Naive thymus-derived CD4-positive, alpha-beta T cell (primary cell): ENCODE measurements around the gene OR5AL1. TPM values are rescaled to one million over a fixed set of nuclear protein-coding genes. Genes with fewer than 3 reads are reported as not detected.
"Not testable (repeated sequence)": the region's sequence is repeated elsewhere in the genome, so short reads cannot be mapped to it uniquely, and the experiment has no call there.

Source experiments
- ATAC-seq: fragments of 150-1000 bp; cut with Tn5 transposase; 2 replicates; pipeline ENCODE4 v1.10.0; 2021; ENCODE audit warnings: mild to moderate bottlenecking, moderate library complexity
- CTCF ChIA-PET: fragments of 350-600 bp; sonication (Branson Sonifier 250); formaldehyde crosslinking; loops from one replicate; lab custom pipeline; 2021; ENCODE audit warnings: antibody characterized with exemption; lab: Charles Lee
- POLR2A ChIA-PET: fragments of 350-600 bp; sonication (Branson Sonifier 250); formaldehyde crosslinking; loops from one replicate; lab custom pipeline; 2021; ENCODE audit warnings: antibody characterized with exemption, inconsistent platforms; lab: Charles Lee
- DNase-seq, 9 donors: peaks; one replicate each; pipeline versions ENCODE4 v3.0.0 to v3.0.0-alpha.2; 2020 to 2022; ENCODE audit warnings: mixed read lengths in 1 of 9
- H3K27ac ChIP-seq: one replicate; pipeline ENCODE4 v1.7.0; 2013; ENCODE audit warnings: mild to moderate bottlenecking, low read depth, low read length, moderate library complexity
- H3K27me3 ChIP-seq, 2 donors: one replicate each; pipeline ENCODE4 v1.7.0; 2013; ENCODE audit warnings: low read length in 2 of 2, mild to moderate bottlenecking in 2 of 2, moderate library complexity in 2 of 2; ENCODE audit not compliant: control insufficient read depth in 2 of 2, insufficient read depth in 2 of 2
- H3K36me3 ChIP-seq, 3 experiments: 1 replicate in 2 of 3; 2 replicates in 1 of 3; pipeline ENCODE4 v1.7.0; 2013; ENCODE audit warnings: low read length in 3 of 3, mild to moderate bottlenecking in 3 of 3, moderate library complexity in 1 of 3; ENCODE audit not compliant: insufficient read depth in 3 of 3, control insufficient read depth in 2 of 3
- H3K4me1 ChIP-seq, 2 donors: one replicate each; pipeline ENCODE4 v1.7.0; 2013; ENCODE audit warnings: low read length in 2 of 2, mild to moderate bottlenecking in 2 of 2, moderate library complexity in 1 of 2; ENCODE audit not compliant: control insufficient read depth in 2 of 2, insufficient read depth in 2 of 2
- H3K4me3 ChIP-seq: 2 replicates; pipeline ENCODE4 v1.7.0; 2013; ENCODE audit warnings: mild to moderate bottlenecking, low read length
- H3K9me3 ChIP-seq, 3 experiments: 1 replicate in 2 of 3; 2 replicates in 1 of 3; pipeline ENCODE4 v1.7.0; 2013; ENCODE audit warnings: low read length in 3 of 3; ENCODE audit not compliant: control insufficient read depth in 2 of 3
- H3K27ac Mint-ChIP-seq, 9 donors: one replicate each; pipeline ENCODE4 v1.8.0; 2020 to 2022; ENCODE audit warnings: mixed read lengths in 9 of 9, mild to moderate bottlenecking in 8 of 9, moderate library complexity in 5 of 9, inconsistent platforms in 2 of 9
- H3K27me3 Mint-ChIP-seq, 5 donors: one replicate each; pipeline ENCODE4 v1.8.0; 2021 to 2022; ENCODE audit warnings: mixed read lengths in 5 of 5, mild to moderate bottlenecking in 1 of 5
- H3K36me3 Mint-ChIP-seq, 5 donors: one replicate each; pipeline ENCODE4 v1.8.0; 2020 to 2022; ENCODE audit warnings: mixed read lengths in 5 of 5, mild to moderate bottlenecking in 3 of 5, inconsistent platforms in 1 of 5
- H3K4me1 Mint-ChIP-seq, 7 donors: one replicate each; pipeline ENCODE4 v1.8.0; 2020 to 2022; ENCODE audit warnings: mixed read lengths in 7 of 7, mild to moderate bottlenecking in 3 of 7, inconsistent platforms in 1 of 7
- H3K4me3 Mint-ChIP-seq, 10 donors: one replicate each; pipeline ENCODE4 v1.8.0; 2020 to 2022; ENCODE audit warnings: mild to moderate bottlenecking in 10 of 10, mixed read lengths in 10 of 10, moderate library complexity in 6 of 10, inconsistent platforms in 2 of 10
- H3K9me3 Mint-ChIP-seq, 11 donors: one replicate each; pipeline ENCODE4 v1.8.0; 2020 to 2022; ENCODE audit warnings: mixed read lengths in 11 of 11, mild to moderate bottlenecking in 4 of 11, inconsistent platforms in 1 of 11, moderate library complexity in 1 of 11
- intact Hi-C, 2 donors: fragments of 100-400 bp; cut with micrococcal nuclease; formaldehyde crosslinking; loops; one replicate each; pipeline ENCODE4 v1.15.1; 2023
- polyA plus RNA-seq, 2 donors: library from polyadenylated mRNA; unstranded; fragments of 300-500 nt; fragmentation: Illumina TruSeq; gene quantifications; one replicate each; pipeline ENCODE4 v1.2.3, GENCODE V29; 2021
- total RNA-seq, 6 experiments: library from RNA in 5 of 6; stranded (reverse) in 5 of 6; gene quantifications; 1 replicate in 5 of 6; 2 replicates in 1 of 6; pipeline ENCODE4 v1.2.3 and lab custom pipeline; 2021 to 2026

OR5AL1 gene
- total RNA-seq, result not detected
- polyA plus RNA-seq, result not detected
- total RNA-seq (lab: John Stamatoyannopoulos, UW), result not detected

DNA sequence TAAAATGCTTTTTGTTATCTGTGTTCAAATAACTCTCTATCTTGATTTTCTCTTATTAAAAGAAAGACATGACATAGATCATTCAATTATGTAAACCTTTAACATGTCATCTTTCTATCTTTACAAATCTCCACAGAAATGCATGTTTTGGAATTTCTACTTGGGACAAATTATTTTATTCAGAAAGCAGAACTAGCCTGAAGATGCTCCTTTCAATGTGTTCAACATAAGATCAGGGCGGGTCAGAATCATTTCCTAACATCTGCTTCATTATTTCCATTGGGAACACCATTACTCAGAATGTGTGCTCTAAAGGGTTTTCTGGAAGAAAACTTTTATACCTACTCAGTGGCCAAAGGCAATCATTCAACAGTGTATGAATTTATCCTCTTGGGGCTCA lies at the start of gene OR5AL1:
OR5AL1 (plus strand) TSS at position 301 of the 400 bp plus-strand sequence.
- no peaks in the 10 kb centered on the region for H3K27me3 ChIP-seq
- ATAC-seq (no peak), DNase-seq (no peak)
- Mint-ChIP-seq H3K27me3 (no peaks in the 10 kb centered on the region), H3K36me3 (peaks cover 0 to 4% (median 0%) of the 10 kb centered on the region in 5 donors), H3K4me3 (no peak within 1 kb of the TSS), H3K4me1 (no peaks in the 10 kb centered on the region), H3K27ac (no peak within 1 kb of the TSS), H3K9me3 (peaks cover 0 to 27% (median 14%) of the 10 kb centered on the region in 11 donors)
- peaks cover 0 to 2% (median 0%) of the 10 kb centered on the region in 3 experiments for H3K9me3 ChIP-seq
- no peak within 1 kb of the TSS for H3K27ac ChIP-seq
- H3K36me3 ChIP-seq, result no peaks in the 10 kb centered on the region
- no peak within 1 kb of the TSS for H3K4me3 ChIP-seq
- ChIA-PET CTCF (no interaction called here), POLR2A (no interaction called here)
- no peaks in the 10 kb centered on the region for H3K4me1 ChIP-seq
- intact Hi-C loops, result no loop called here

DNA sequence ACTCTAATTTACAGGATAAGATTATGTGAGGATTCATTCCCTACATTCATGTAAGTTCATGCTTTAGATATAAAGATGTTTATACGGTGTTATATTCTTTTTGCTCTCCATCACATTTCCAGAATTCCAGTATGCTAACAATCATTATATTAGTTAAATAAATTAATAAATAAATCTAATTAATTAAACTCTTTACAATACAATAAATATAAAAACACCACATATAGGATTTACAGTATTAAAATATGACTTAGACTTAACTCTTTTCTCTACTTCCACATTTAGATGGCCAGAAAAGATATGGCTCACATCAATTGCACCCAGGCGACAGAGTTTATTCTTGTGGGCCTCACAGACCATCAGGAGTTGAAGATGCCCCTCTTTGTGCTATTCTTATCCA lies 37.2 kb upstream of the OR5AL1 start, which contains the start of gene OR8U1:
OR8U1 (plus strand) TSS at position 301 of the 400 bp plus-strand sequence; CDS start at position 301, 0 bp downstream.
- H3K36me3 Mint-ChIP-seq, result no peaks in the 10 kb centered on the region
- intact Hi-C loops, result no loop called here
- Histone ChIP-seq H3K4me3 (no peak within 1 kb of the TSS), H3K4me1 (no peaks in the 10 kb centered on the region), H3K27ac (no peak within 1 kb of the TSS), H3K9me3 (no peaks in the 10 kb centered on the region), H3K36me3 (no peaks in the 10 kb centered on the region), H3K27me3 (no peaks in the 10 kb centered on the region)
- CTCF ChIA-PET, result no interaction called here
- POLR2A ChIA-PET, result no interaction called here
- no peak for DNase-seq
- no peaks in the 10 kb centered on the region for H3K4me1 Mint-ChIP-seq
- no peak within 1 kb of the TSS for H3K27ac Mint-ChIP-seq
- ATAC-seq, result no peak
- peaks cover 2 to 16% (median 7%) of the 10 kb centered on the region in 11 donors for H3K9me3 Mint-ChIP-seq
- no peak within 1 kb of the TSS for H3K4me3 Mint-ChIP-seq
- H3K27me3 Mint-ChIP-seq, result no peaks in the 10 kb centered on the region

DNA sequence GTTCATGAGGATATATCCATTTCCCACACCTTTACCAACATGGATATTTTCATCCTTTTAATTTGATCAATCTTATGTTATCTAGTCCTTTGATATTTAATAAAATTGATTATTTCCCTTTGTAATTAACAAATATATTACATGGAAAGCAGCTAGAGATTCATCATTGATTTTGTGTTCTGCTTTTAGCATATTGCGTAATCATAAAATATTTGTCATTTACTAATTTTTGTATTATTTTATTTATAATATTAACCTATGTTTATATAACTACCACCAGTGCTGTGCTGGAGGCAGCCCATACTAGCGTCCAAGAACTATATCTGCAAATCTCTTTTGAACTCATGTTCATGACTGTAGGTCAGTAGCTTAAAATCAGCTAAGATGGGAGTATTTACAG lies 32.4 kb upstream of the OR5AL1 start:
- Histone ChIP-seq H3K27me3 (no peaks in the 10 kb centered on the region), H3K4me3 (no peak overlapping the region), H3K36me3 (no peaks in the 10 kb centered on the region), H3K4me1 (no peaks in the 10 kb centered on the region), H3K9me3 (no peaks in the 10 kb centered on the region), H3K27ac (no peak overlapping the region)
- ChIA-PET POLR2A (no interaction called here), CTCF (no interaction called here)
- no peaks in the 10 kb centered on the region for H3K27me3 Mint-ChIP-seq
- H3K9me3 Mint-ChIP-seq, result peaks cover 0 to 28% (median 8%) of the 10 kb centered on the region in 11 donors
- H3K4me3 Mint-ChIP-seq, result no peak overlapping the region
- H3K4me1 Mint-ChIP-seq, result no peaks in the 10 kb centered on the region
- ATAC-seq (no peak), DNase-seq (no peak)
- no peaks in the 10 kb centered on the region for H3K36me3 Mint-ChIP-seq
- no peak overlapping the region for H3K27ac Mint-ChIP-seq
- intact Hi-C loops, result no loop called here

DNA sequence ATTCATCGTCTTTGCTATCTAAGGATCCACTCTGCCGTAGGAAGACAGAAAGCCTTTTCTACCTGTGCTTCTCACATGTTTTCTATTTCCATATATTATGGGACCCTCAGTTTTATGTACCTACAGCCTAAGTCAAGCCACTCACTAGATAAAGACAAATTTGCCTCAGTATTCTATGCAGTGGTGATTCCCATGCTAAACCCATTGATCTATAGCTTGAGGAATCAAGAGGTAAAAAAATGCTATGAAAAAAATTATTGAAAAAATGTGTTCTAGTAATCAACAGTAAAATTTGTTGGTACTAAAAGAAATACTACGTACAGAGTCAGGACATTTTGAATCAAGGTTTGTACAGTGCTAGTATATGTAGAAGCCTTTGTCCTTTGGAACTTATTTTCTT lies 18.1 kb upstream of the OR5AL1 start:
- Histone ChIP-seq H3K4me3 (no peak overlapping the region), H3K27ac (no peak overlapping the region), H3K9me3 (no peaks in the 10 kb centered on the region), H3K36me3 (no peaks in the 10 kb centered on the region), H3K4me1 (no peaks in the 10 kb centered on the region), H3K27me3 (no peaks in the 10 kb centered on the region)
- H3K36me3 Mint-ChIP-seq, result no peaks in the 10 kb centered on the region
- ChIA-PET POLR2A (no interaction called here), CTCF (no interaction called here)
- no peak for DNase-seq
- ATAC-seq, result no peak
- H3K4me1 Mint-ChIP-seq, result no peaks in the 10 kb centered on the region
- no peak overlapping the region for H3K27ac Mint-ChIP-seq
- no peak overlapping the region for H3K4me3 Mint-ChIP-seq
- intact Hi-C loops, result no loop called here
- H3K27me3 Mint-ChIP-seq, result no peaks in the 10 kb centered on the region
- H3K9me3 Mint-ChIP-seq, result peaks cover 0 to 19% (median 3%) of the 10 kb centered on the region in 11 donors

DNA sequence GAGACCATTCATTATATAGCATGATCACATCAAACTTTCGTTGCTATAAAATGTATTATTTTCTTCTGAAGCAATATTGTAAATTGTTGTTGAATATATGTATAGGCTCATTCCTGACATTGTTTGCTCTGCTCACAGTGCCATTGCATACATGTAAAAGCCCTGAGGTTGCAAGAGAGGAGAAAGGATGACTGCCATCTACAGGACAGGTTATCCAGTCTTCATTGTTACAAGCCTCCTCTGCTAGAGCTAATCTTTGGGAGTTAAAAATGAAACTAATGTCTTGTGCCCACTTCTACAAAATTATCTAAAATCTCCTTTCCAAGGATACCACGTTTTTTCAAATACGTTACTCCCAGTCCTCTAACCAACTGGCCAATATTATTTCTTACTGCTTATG lies 16.4 kb upstream of the OR5AL1 start:
- Mint-ChIP-seq H3K27ac (no peak overlapping the region), H3K4me1 (no peaks in the 10 kb centered on the region), H3K36me3 (no peaks in the 10 kb centered on the region), H3K4me3 (no peak overlapping the region), H3K27me3 (no peaks in the 10 kb centered on the region), H3K9me3 (peaks cover 0 to 19% (median 3%) of the 10 kb centered on the region in 11 donors)
- Histone ChIP-seq H3K4me1 (no peaks in the 10 kb centered on the region), H3K4me3 (no peak overlapping the region), H3K36me3 (no peaks in the 10 kb centered on the region), H3K27ac (no peak overlapping the region), H3K27me3 (no peaks in the 10 kb centered on the region), H3K9me3 (no peaks in the 10 kb centered on the region)
- ATAC-seq, result no peak
- no peak for DNase-seq
- ChIA-PET CTCF (no interaction called here), POLR2A (no interaction called here)
- intact Hi-C loops, result no loop called here

DNA sequence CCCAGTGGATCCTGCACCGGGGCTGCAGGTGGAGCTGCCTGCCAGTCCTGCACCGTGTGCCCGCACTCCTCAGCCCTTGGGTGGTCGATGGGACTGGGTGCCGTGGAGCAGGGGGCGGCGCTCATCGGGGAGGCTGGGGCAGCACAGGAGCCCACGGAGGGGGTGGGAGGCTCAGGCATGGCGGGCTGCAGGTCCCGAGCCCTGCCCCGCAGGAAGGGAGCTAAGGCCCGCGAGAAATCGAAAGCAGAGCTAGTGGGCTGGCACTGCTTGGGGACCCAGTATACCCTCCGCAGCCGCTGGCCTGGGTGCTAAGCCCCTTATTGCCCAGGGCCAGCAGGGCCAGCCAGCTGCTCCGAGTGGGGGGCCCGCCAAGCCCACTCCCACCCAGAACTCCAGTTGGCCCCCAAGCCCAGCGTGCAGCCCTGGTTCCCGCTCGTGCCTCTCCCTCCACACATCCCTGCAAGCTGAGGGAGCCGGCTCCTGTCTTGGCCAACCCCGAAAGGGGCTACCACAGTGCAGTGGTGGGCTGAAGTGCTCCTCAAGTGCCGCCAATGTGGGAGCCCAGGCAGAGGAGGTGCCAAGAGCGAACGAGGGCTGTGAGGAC lies 10.5 kb upstream of the OR5AL1 start:
- H3K4me1 ChIP-seq, H3K27me3 ChIP-seq, H3K27ac ChIP-seq, ATAC-seq, H3K27me3 Mint-ChIP-seq, H3K9me3 ChIP-seq, intact Hi-C loops, H3K4me1 Mint-ChIP-seq, POLR2A ChIA-PET, CTCF ChIA-PET, H3K36me3 ChIP-seq, DNase-seq, H3K36me3 Mint-ChIP-seq, H3K4me3 ChIP-seq, H3K4me3 Mint-ChIP-seq, H3K27ac Mint-ChIP-seq: not testable (repeated sequence)
- H3K9me3 Mint-ChIP-seq, result peaks cover 0 to 24% (median 8%) of the 10 kb centered on the region in 11 donors

DNA sequence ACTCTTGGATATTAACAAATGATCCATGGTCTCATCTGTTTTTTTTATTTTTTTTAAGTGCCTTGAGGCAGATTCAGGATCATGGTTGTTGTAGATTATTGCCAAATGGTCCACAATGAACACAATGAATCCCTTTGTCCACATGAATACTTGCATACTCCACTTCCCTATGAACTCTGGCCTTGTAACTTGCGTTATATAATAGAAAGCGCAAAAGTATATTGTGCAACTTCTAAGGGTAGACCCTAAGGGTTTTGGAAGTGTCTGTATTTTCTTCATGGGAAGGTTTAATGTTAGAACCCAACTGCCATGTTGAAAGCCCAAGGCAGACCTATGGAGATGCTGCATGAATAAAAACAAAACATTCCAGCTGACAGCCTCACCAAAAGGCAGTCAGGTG lies 8.1 kb upstream of the OR5AL1 start:
- POLR2A ChIA-PET, result no interaction called here
- Mint-ChIP-seq H3K4me3 (no peak overlapping the region), H3K27me3 (no peaks in the 10 kb centered on the region), H3K4me1 (no peaks in the 10 kb centered on the region), H3K36me3 (peaks cover 0 to 4% (median 0%) of the 10 kb centered on the region in 5 donors), H3K27ac (no peak overlapping the region), H3K9me3 (peaks cover 0 to 43% (median 19%) of the 10 kb centered on the region in 11 donors)
- no peaks in the 10 kb centered on the region for H3K4me1 ChIP-seq
- DNase-seq, result no peak
- no peak for ATAC-seq
- H3K4me3 ChIP-seq, result no peak overlapping the region
- CTCF ChIA-PET, result no interaction called here
- peaks cover 0 to 3% (median 0%) of the 10 kb centered on the region in 3 experiments for H3K9me3 ChIP-seq
- H3K27me3 ChIP-seq, result no peaks in the 10 kb centered on the region
- H3K27ac ChIP-seq, result no peak overlapping the region
- no peaks in the 10 kb centered on the region for H3K36me3 ChIP-seq
- intact Hi-C loops, result no loop called here
